IMR-90 (cell line): Measurements from ENCODE around the gene CCDC88A. TPM values are rescaled to one million over a fixed set of nuclear protein-coding genes. Genes with fewer than 3 reads are reported as not detected.

Experiments
- ATAC-seq: fragments of 200-7000 bp; cut with Tn5 transposase; 2 replicates; pipeline ENCODE4 v1.9.1; 2020; ENCODE audit warnings: low read depth, mild to moderate bottlenecking, moderate library complexity
- BruUV-seq: library from RNA; stranded (reverse); fragments of 400-500 nt; replicated peaks from 2 replicates; lab custom pipeline; 2021; lab: Mats Ljungman, UMichigan
- CTCF ChIA-PET: fragments of 300-600 bp; formaldehyde crosslinking; extraction: SDS; loops from one replicate; lab custom pipeline; 2021; ENCODE audit warnings: antibody characterized with exemption; lab: Yijun Ruan, JAX
- POLR2A ChIA-PET: fragments of 300-600 bp; sonication (Branson Sonifier 250); formaldehyde crosslinking; loops from one replicate; lab custom pipeline; 2022; ENCODE audit warnings: antibody characterized with exemption; ENCODE audit not compliant: unreplicated experiment; lab: Charles Lee
- DNase-seq: peaks from one replicate; pipeline ENCODE4 v3.0.0; 2013
- H2AFZ ChIP-seq: replicated peaks from 2 replicates; pipeline ENCODE3; 2013; ENCODE audit warnings: low read length, mild to moderate bottlenecking; ENCODE audit not compliant: poor library complexity
- H2AK5ac ChIP-seq: 2 replicates; pipeline ENCODE4 v1.6.1; 2013; ENCODE audit warnings: low read depth, low read length, inconsistent platforms
- H2AK9ac ChIP-seq: replicated peaks from 2 replicates; pipeline ENCODE3; 2013; ENCODE audit warnings: mild to moderate bottlenecking, low read depth, low read length, moderate library complexity; ENCODE audit not compliant: poor library complexity
- H2BK120ac ChIP-seq: 2 replicates; pipeline ENCODE4 v1.6.1; 2013; ENCODE audit warnings: low read depth, low read length, inconsistent platforms
- H2BK15ac ChIP-seq: 3 replicates; pipeline ENCODE4 v1.6.1; 2013; ENCODE audit warnings: low read depth, low read length, inconsistent platforms
- H2BK20ac ChIP-seq: 2 replicates; pipeline ENCODE4 v1.6.1; 2013; ENCODE audit warnings: low read depth, mild to moderate bottlenecking, inconsistent platforms, low read length, moderate library complexity
- H2BK5ac ChIP-seq: 2 replicates; pipeline ENCODE4 v1.6.1; 2013; ENCODE audit warnings: mild to moderate bottlenecking, low read depth, low read length, inconsistent platforms; ENCODE audit not compliant: poor library complexity, severe bottlenecking
- H3K14ac ChIP-seq: replicated peaks from 2 replicates; pipeline ENCODE4 v1.6.1; 2013; ENCODE audit warnings: low read depth, low read length, inconsistent platforms
- H3K18ac ChIP-seq: 2 replicates; pipeline ENCODE4 v1.6.1; 2013; ENCODE audit warnings: low read depth, low read length, control low read depth
- H3K23ac ChIP-seq: 2 replicates; pipeline ENCODE4 v1.6.1; 2013; ENCODE audit warnings: low read depth, low read length, inconsistent platforms
- H3K27ac ChIP-seq: 2 replicates; pipeline ENCODE4 v1.5.1; 2013; ENCODE audit warnings: mild to moderate bottlenecking, control low read depth, low read length; ENCODE audit not compliant: insufficient read depth
- H3K27me3 ChIP-seq: 2 replicates; pipeline ENCODE4 v1.6.1; 2013; ENCODE audit warnings: low read length; ENCODE audit not compliant: control insufficient read depth, insufficient read depth
- H3K36me3 ChIP-seq: 2 replicates; pipeline ENCODE4 v1.6.1; 2013; ENCODE audit warnings: low read length, mixed read lengths; ENCODE audit not compliant: control insufficient read depth, insufficient read depth
- H3K4ac ChIP-seq: 2 replicates; pipeline ENCODE4 v1.6.1; 2013; ENCODE audit warnings: low read depth, low read length, inconsistent platforms
- H3K4me1 ChIP-seq: 2 replicates; pipeline ENCODE4 v1.6.1; 2013; ENCODE audit warnings: low read length, mixed read lengths; ENCODE audit not compliant: control insufficient read depth, insufficient read depth
- H3K4me2 ChIP-seq: 2 replicates; pipeline ENCODE4 v1.6.1; 2013; ENCODE audit warnings: low read depth, mild to moderate bottlenecking, control low read depth, low read length, moderate library complexity
- H3K4me3 ChIP-seq: 2 replicates; pipeline ENCODE4 v1.5.1; 2013; ENCODE audit warnings: low read depth, mild to moderate bottlenecking, control low read depth, low read length, moderate library complexity; ENCODE audit not compliant: insufficient read depth
- H3K56ac ChIP-seq: 2 replicates; pipeline ENCODE4 v1.6.1; 2013; ENCODE audit warnings: low read length, inconsistent platforms; ENCODE audit not compliant: insufficient read depth; ENCODE audit errors: extremely low read depth
- H3K79me1 ChIP-seq, 2 experiments: 2 replicates each; pipeline ENCODE4 v1.6.1; 2013; ENCODE audit warnings: low read length in 2 of 2, inconsistent platforms in 1 of 2, low read depth in 1 of 2
- H3K9ac ChIP-seq: 2 replicates; pipeline ENCODE4 v1.6.1; 2013; ENCODE audit warnings: low read depth, low read length, control low read depth
- H3K9me1 ChIP-seq: 2 replicates; pipeline ENCODE4 v1.6.1; 2013; ENCODE audit warnings: low read length, inconsistent platforms; ENCODE audit not compliant: insufficient read depth
- H3K9me3 ChIP-seq: 2 replicates; pipeline ENCODE4 v1.6.1; 2013; ENCODE audit warnings: low read length; ENCODE audit not compliant: control insufficient read depth, insufficient read depth
- H4K20me1 ChIP-seq: 2 replicates; pipeline ENCODE4 v1.6.1; 2013; ENCODE audit warnings: low read length, inconsistent platforms; ENCODE audit not compliant: insufficient read depth
- H4K5ac ChIP-seq: 2 replicates; pipeline ENCODE4 v1.6.1; 2013; ENCODE audit warnings: mild to moderate bottlenecking, low read depth, low read length, control low read depth
- H4K8ac ChIP-seq, 2 experiments: 2 replicates each; pipeline ENCODE4 v1.6.1; 2013; ENCODE audit warnings: low read depth in 2 of 2, low read length in 2 of 2, control low read depth in 1 of 2, inconsistent platforms in 1 of 2
- H4K91ac ChIP-seq: 2 replicates; pipeline ENCODE4 v1.6.1; 2013; ENCODE audit warnings: low read depth, low read length, inconsistent platforms; ENCODE audit not compliant: insufficient read depth
- RFX5 ChIP-seq: IDR thresholded peaks from 2 replicates; pipeline ENCODE4 v1.8.0; 2012; ENCODE audit warnings: low read depth, mild to moderate bottlenecking, low read length, moderate library complexity
- WGBS, 2 experiments: methylation state at CpG; one replicate each; pipeline versions ENCODE4 v1.1.5 to v1.1.7; 2013; ENCODE audit warnings: missing lambda C conversion rate in 2 of 2; ENCODE audit not compliant: insufficient read length in 1 of 2; ENCODE audit errors: extremely low coverage in 2 of 2; 5-methylcytosine and 5-hydroxymethylcytosine counted together
- dilution Hi-C: fragments of 300-500 bp; cut with HindIII; formaldehyde crosslinking; loops from one replicate; pipeline ENCODE4 v1.14.3; 2018; ENCODE audit warnings: low sequenced_read_pairs; ENCODE audit not compliant: unreplicated experiment
- in situ Hi-C: fragments of 300-500 bp; cut with MboI; formaldehyde crosslinking; loops from 3 replicates; pipeline ENCODE4 v1.14.3; 2019; ENCODE audit warnings: low sequenced_read_pairs, inconsistent platforms, mixed read lengths
- intact Hi-C: fragments of 100-400 bp; cut with micrococcal nuclease; formaldehyde crosslinking; loops from 2 replicates; pipeline ENCODE4 v1.10.0; 2022
- polyA plus RNA-seq, 3 experiments: library from polyadenylated mRNA; depleted of rRNA; stranded (reverse); fragments of >200 nt; gene quantifications; 2 replicates each; pipeline ENCODE4 v1.2.3, GENCODE V29; 2012; ENCODE audit warnings: low replicate concordance in 1 of 3
- total RNA-seq: library from RNA; depleted of rRNA; stranded (reverse); fragments of >200 nt; gene quantifications from 2 replicates; pipeline ENCODE4 v1.2.3, GENCODE V29; 2012
- TF ChIP-seq, protein P1 (sequence below): fragments of 150-350 bp; IDR thresholded peaks from 2 replicates; pipeline ENCODE4 v1.6.1; 2016; ENCODE audit warnings: low read depth, mild to moderate bottlenecking, low read length, moderate library complexity, borderline replicate concordance

Gene CCDC88A
- total and polyA plus RNA-seq, 2 of the 4 experiments (the other 2 are of a cell fraction), result 15.6 to 63.8 TPM

DNA sequence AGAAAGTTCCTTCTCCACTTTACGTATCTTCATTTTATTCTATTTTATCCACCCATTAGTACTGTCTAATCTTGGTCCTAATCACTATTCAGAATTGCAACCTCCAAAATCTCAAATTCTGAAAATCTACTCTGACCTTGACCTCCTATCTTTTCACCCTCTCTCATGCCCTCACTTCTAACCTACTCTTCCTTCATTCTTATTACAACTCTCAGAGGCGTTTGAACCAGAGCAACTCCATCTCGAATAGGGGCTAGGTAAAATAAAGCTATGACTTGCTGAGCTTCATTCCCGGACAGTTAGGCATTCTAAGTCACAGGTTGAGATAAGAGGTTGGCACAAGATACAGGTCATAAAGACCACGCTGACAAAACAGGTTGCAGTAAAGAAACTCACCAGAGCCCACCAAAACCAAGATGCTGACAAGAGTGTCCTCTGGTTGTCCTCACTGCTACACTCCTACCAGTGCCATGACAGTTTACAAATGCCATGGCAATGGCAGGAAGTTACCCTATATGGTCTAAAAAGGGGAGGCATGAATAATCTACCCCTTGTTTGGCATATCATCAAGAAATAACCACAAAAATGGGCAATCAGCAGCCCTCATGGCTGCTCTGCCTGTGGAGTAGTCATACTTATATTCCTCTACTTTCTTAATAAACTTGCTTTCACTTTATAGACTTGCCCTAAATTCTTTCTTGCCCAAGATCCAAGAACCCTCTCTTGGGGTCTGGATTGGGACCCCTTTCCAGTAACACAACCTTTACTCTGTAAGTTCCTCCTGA lies 11.4 kb downstream of the CCDC88A start:
- POLR2A ChIA-PET, result no interaction called here

More for the DNA sequence above, 11.4 kb downstream of the CCDC88A start:
- no peak overlapping the region for H2AFZ ChIP-seq
- peak overlapping the region; percentile 80; the same call in 1 of the 2 replicates for H3K4me2 ChIP-seq
- H3K18ac ChIP-seq, result no peak overlapping the region
- no peak overlapping the region for H2BK5ac ChIP-seq
- H4K91ac ChIP-seq, result no peak overlapping the region
- H4K20me1 ChIP-seq, result no peaks in the 10 kb centered on the region
- H2AK5ac ChIP-seq, result no peak overlapping the region
- H3K9me1 ChIP-seq, result peaks cover 8% of the 10 kb centered on the region
- WGBS, 2 experiments, result no CpG with 5 or more reads among the region's 5 CpGs
- H3K4me1 ChIP-seq, result peaks cover 6% of the 10 kb centered on the region; the same call in 1 of the 2 replicates
- CTCF ChIA-PET, result interaction anchor here (0.9 kb wide), 1 partner anchor 570 kb away, joined by 3 read pairs; no protein-coding TSS in a partner anchor
- DNase-seq (peak; percentile 49), ATAC-seq (peak; percentile 76)
- no peaks in the 10 kb centered on the region for H3K9me3 ChIP-seq
- no peak overlapping the region; the same call in 1 of the 2 replicates for H3K14ac ChIP-seq
- dilution Hi-C loops (no loop called here), intact Hi-C loops (no loop called here), in situ Hi-C loops (no loop called here)
- H2AK9ac ChIP-seq, result no peak overlapping the region
- no peak overlapping the region for H2BK20ac ChIP-seq
- no peak overlapping the region for H2BK15ac ChIP-seq
- peak overlapping the region; percentile 31; the same call in 1 of the 2 replicates for H3K4me3 ChIP-seq
- H4K8ac ChIP-seq, result peak overlapping the region in 1 of 2 experiments; percentile 52; a peak in 1 of 4 replicates
- peak overlapping the region; percentile 48; the same call in 1 of the 2 replicates for H3K23ac ChIP-seq
- no peak overlapping the region for H2BK120ac ChIP-seq
- BruUV-seq, result no TSS peak
- H3K56ac ChIP-seq, result no peak overlapping the region
- peaks cover 32 to 61% of the 10 kb centered on the region in 2 experiments for H3K79me1 ChIP-seq
- H3K9ac ChIP-seq, result no peak overlapping the region
- no peaks in the 10 kb centered on the region for H3K27me3 ChIP-seq
- TF ChIP-seq, protein P1, sequence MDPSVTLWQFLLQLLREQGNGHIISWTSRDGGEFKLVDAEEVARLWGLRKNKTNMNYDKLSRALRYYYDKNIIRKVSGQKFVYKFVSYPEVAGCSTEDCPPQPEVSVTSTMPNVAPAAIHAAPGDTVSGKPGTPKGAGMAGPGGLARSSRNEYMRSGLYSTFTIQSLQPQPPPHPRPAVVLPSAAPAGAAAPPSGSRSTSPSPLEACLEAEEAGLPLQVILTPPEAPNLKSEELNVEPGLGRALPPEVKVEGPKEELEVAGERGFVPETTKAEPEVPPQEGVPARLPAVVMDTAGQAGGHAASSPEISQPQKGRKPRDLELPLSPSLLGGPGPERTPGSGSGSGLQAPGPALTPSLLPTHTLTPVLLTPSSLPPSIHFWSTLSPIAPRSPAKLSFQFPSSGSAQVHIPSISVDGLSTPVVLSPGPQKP, result 0 out of 2 replicates have a peak, but pooled peaks have one; percentile 39
- TF ChIP-seq RFX5, result no peak
- peak overlapping the region; percentile 2; the same call in 1 of the 2 replicates for H3K4ac ChIP-seq
- H3K36me3 ChIP-seq, result peaks cover 6% of the 10 kb centered on the region
- no peak overlapping the region for H3K27ac ChIP-seq
- H4K5ac ChIP-seq, result no peak overlapping the region
